Measurements from ENCODE around the gene LZTS2. TPM values are rescaled to one million over a fixed set of nuclear protein-coding genes. Genes with fewer than 3 reads are reported as not detected.

Gene LZTS2
- total RNA-seq, 1 donor from 2014 or later = 43.6 TPM

- DNase-seq = peak; percentile 85
These were observed 442 bp upstream of the LZTS2 start for GRCh38 chr10:100998991-100999741.

DNA sequence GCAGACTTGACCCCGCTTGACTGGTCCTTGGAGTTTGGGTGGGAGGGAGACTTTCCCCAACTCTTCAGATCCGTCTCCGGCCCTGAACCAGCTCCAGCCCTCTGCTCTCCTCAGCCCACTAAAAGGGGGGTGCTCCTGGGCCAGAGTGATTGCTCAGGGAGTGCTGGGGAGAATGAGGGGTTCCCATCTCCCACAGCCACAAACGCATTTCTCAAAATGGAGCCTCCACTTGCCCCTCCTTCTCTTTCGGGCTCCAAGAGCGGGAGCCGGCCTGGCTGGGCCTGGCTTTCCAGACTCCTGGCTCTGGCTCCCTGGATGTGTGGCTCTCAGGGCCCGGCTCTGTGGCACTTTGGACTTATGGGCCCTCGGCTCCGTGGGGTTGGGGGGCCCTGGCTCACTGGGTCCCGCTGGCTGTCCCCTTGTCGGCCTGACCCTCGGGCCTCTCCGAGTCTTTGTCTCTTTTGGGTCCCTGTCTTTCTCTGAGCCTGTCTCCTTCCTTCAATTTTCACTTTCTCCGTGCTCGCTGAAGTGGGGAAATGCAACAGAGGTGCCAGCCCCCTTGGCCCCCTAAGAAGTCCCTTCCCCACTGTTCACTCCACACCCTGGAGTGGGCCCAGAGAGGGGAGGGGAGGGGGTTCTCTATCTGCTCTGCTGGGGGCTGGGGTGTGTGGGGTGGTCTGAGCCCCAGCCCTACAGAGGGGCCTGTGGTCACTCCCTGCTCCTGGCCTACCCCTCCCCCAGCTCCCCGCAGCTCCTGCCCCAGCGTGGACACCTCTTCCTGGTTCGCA is 713 bp downstream of the LZTS2 start:
- DNase-seq = peak; percentile 41

GRCh38 chr10:101000915-101001658 is 1.5 kb downstream of the LZTS2 start:
- peak; percentile 98 for DNase-seq

GRCh38 chr10:101001659-101002035 is 2.0 kb downstream of the LZTS2 start:
- DNase-seq = no peak

GRCh38 chr10:101002456-101002855 is 2.8 kb downstream of the LZTS2 start:
- DNase-seq = no peak

- DNase-seq = no peak
These were observed 4.1 kb downstream of the LZTS2 start for GRCh38 chr10:101003639-101004206.

- DNase-seq = no peak
These were observed 5.8 kb downstream of the LZTS2 start for GRCh38 chr10:101005361-101005760.

- no peak for DNase-seq
These were observed 6.4 kb downstream of the LZTS2 start for GRCh38 chr10:101005869-101006567.

GRCh38 chr10:101006593-101007098 is 7.0 kb downstream of the LZTS2 start:
- no peak for DNase-seq

GRCh38 chr10:101007099-101007711 is 7.6 kb downstream of the LZTS2 start:
- DNase-seq = no peak

GRCh38 chr10:101007915-101008822 is 8.6 kb downstream of the LZTS2 start:
- DNase-seq = no peak

- DNase-seq = no peak
These were observed 9.3 kb downstream of the LZTS2 start for GRCh38 chr10:101008823-101009423.

DNA sequence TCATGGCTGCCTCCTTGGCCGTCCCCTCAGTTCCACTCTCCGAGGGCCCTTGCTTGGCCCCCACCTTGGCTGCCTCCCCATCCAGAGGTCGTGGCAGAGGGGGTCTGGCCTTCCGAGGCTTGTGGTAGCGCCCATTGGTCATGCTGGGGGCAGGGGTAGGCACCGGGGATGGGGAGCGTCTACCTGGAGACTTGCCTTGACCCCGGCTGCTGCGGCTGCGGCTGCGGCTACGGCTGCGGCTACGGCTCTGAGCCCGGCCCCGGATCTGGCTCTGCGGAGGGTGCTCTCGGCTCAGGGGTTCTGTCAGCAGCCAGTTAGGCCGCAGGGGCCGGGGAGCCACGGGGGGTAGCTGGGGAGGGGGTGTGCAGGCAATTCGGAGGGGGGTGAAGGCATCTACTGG is 10.7 kb downstream of the LZTS2 start:
- no peak for DNase-seq

- peak; percentile 45 for DNase-seq
These were observed 12.2 kb downstream of the LZTS2 start for GRCh38 chr10:101011517-101012423.

DNA sequence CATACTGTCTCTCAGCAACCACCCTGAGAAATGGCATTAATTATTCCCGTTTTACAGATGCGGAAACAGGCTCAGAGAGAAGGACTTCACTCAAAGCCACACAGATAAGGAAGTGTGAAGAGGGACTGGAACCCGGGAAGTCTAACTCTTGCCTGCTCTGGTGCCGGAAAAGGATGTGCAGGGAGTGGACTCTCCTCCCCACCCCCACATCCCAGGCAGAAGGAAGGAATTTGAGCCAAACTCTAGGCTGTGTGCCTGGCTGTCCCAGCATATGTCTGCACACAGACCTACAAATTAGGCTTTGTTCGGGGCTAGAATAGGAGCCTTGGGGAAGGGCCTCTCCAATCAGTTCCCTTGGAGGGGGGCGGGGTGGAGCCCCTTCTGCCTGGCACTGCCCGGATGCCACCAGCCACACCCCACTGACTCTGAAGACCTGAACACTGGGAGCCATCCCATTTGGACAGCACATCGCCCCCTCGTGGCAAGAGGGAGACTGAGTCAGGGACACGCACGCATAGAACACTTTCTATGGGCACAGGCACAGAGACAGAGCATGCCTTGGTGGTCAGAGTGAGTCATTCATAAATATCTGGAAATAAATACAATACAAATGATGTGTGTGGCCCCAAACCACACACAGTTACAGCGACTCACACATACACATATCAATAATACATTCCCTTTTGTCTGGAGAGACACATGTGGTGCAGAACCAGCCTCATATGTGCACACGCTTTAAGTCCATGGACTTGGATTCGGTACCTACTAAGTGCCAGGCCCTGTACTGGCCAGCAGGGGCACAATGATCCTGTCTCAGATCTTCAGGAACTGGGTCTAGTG is 13.1 kb downstream of the LZTS2 start:
- DNase-seq = peak; percentile 94

- no peak for DNase-seq
These were observed 13.8 kb downstream of the LZTS2 start for GRCh38 chr10:101013365-101013825.

DNA sequence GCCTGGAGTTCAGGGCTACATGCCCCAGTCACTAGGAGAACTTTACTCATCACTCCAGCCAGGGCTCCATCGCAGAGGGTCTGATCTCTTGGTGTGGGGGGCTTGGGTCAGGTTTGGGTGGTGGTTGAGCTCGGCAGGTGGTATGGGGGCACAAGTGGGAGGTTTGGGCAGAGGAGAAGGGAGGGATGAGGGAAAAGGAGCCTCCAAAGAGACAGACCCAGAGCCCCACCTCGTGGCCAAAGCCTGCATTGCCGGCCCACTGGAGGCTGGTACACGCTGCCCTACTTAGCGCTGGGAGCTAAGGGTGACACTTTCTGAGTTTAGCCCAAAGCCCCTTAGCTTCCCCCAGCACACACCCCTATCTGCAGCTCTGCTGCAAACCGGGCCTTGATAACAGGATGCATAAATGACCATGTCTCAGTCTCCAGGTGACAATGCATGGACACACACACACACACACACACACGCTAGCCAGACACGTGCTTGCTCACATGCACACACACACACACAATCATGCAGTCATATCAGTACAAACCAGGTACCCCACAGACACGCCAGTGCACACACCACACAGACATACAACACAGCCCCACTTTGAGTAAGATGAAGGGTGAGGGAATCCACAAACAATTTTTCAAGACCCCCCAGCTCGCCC is 14.7 kb downstream of the LZTS2 start:
- DNase-seq = peak; percentile 81

All from dermis blood vessel endothelial cell (primary cell).